ENCODE results near the gene ENDOU. TPM values are rescaled to one million over a fixed set of nuclear protein-coding genes. Genes with fewer than 3 reads are reported as not detected.

ENDOU gene
- total and polyA plus RNA-seq, 2 donors from 2014 or later = 0.28 to 0.91 TPM

- FAIRE-seq (no peak), DNase-seq (peak in 4 of 5 donors; percentile 63 to 84 (median 72))
- Histone ChIP-seq H3K27ac (ENCODE audit: low read depth in 2 of 2, low read length in 2 of 2) (peak overlapping the region; percentile 80 to 81), H3K36me3 (ENCODE audit: control insufficient read depth in 2 of 3, insufficient read depth in 3 of 3, low read length in 3 of 3) (peaks cover 0 to 24% (median 5%) of the 10 kb centered on the region in 3 donors), H3K27me3 (ENCODE audit: control insufficient read depth, insufficient read depth, low read length) (no peaks in the 10 kb centered on the region), H3K9ac (ENCODE audit: low read length in 3 of 3) (peak overlapping the region in 2 of 3 donors; percentile 27 to 70), H3K9me3 (ENCODE audit: control insufficient read depth in 2 of 3, insufficient read depth in 1 of 3, low read length in 3 of 3) (no peaks in the 10 kb centered on the region), H3K4me1 (ENCODE audit: control insufficient read depth in 2 of 3, insufficient read depth in 2 of 3, low read depth in 1 of 3, low read length in 3 of 3) (peaks cover 5 to 55% (median 43%) of the 10 kb centered on the region in 3 donors), H3K4me3 (ENCODE audit: low read length in 3 of 3) (peak overlapping the region; percentile 12 to 73 (median 62))
- TF ChIP-seq CTCF (IDR thresholded peaks at IDR 0.05; ENCODE audit: borderline replicate concordance, extremely low read depth, insufficient read depth) = no peak
- intact Hi-C loops (cut with DNase I) = no loop called here
Measured at GRCh38 chr12:47755655-47756562, 30.6 kb upstream of the ENDOU start.

GRCh38 chr12:47754881-47755280, 29.6 kb upstream of the ENDOU start:
- Histone ChIP-seq H3K36me3 (ENCODE audit: control insufficient read depth in 2 of 3, insufficient read depth in 3 of 3, low read length in 3 of 3) (peaks cover 0 to 32% (median 13%) of the 10 kb centered on the region in 3 donors), H3K27ac (ENCODE audit: low read depth in 2 of 2, low read length in 2 of 2) (peak overlapping the region; percentile 80 to 81), H3K27me3 (ENCODE audit: control insufficient read depth, insufficient read depth, low read length) (no peaks in the 10 kb centered on the region), H3K4me3 (ENCODE audit: low read length in 3 of 3) (peak overlapping the region in 1 of 3 donors; percentile 73), H3K9me3 (ENCODE audit: control insufficient read depth in 2 of 3, insufficient read depth in 1 of 3, low read length in 3 of 3) (no peaks in the 10 kb centered on the region), H3K4me1 (ENCODE audit: control insufficient read depth in 2 of 3, insufficient read depth in 2 of 3, low read depth in 1 of 3, low read length in 3 of 3) (peaks cover 5 to 55% (median 41%) of the 10 kb centered on the region in 3 donors), H3K9ac (ENCODE audit: low read length in 3 of 3) (peak overlapping the region in 1 of 3 donors; percentile 48)
- intact Hi-C loops (cut with DNase I) = no loop called here
- DNase-seq = peak in 1 of 5 donors; percentile 80
- TF ChIP-seq CTCF (IDR thresholded peaks at IDR 0.05; ENCODE audit: borderline replicate concordance, extremely low read depth, insufficient read depth) = no peak
- FAIRE-seq = no peak

- peak overlapping the region in 2 of 3 donors; percentile 11 to 22 for H3K4me3 ChIP-seq (ENCODE audit: low read length in 3 of 3)
- intact Hi-C loops (cut with DNase I) = no loop called here
- peak overlapping the region; percentile 80 to 81 for H3K27ac ChIP-seq (ENCODE audit: low read depth in 2 of 2, low read length in 2 of 2)
- TF ChIP-seq CTCF (IDR thresholded peaks at IDR 0.05; ENCODE audit: borderline replicate concordance, extremely low read depth, insufficient read depth) = no peak
- H3K9ac ChIP-seq (ENCODE audit: low read length in 3 of 3) = peak overlapping the region in 1 of 3 donors; percentile 48
- H3K4me1 ChIP-seq (ENCODE audit: control insufficient read depth in 2 of 3, insufficient read depth in 2 of 3, low read depth in 1 of 3, low read length in 3 of 3) = peaks cover 5 to 52% (median 38%) of the 10 kb centered on the region in 3 donors
- peaks cover 0 to 36% (median 19%) of the 10 kb centered on the region in 3 donors for H3K36me3 ChIP-seq (ENCODE audit: control insufficient read depth in 2 of 3, insufficient read depth in 3 of 3, low read length in 3 of 3)
- no peaks in the 10 kb centered on the region for H3K27me3 ChIP-seq (ENCODE audit: control insufficient read depth, insufficient read depth, low read length)
- H3K9me3 ChIP-seq (ENCODE audit: control insufficient read depth in 2 of 3, insufficient read depth in 1 of 3, low read length in 3 of 3) = no peaks in the 10 kb centered on the region
- FAIRE-seq (no peak), DNase-seq (peak in 1 of 5 donors; percentile 18)
Measured at GRCh38 chr12:47754126-47754525, 28.8 kb upstream of the ENDOU start.

Measured in kidney (tissue), 14 donors.